IMR-90 (cell line): ENCODE data around the gene PCBP3.

Experiments
- BHLHE40 ChIP-seq: fragments of 150-350 bp; IDR thresholded peaks from 2 replicates; pipeline ENCODE4 v1.6.1; 2016; ENCODE audit warnings: mild to moderate bottlenecking, low read depth, low read length
- CEBPB ChIP-seq: IDR thresholded peaks from 2 replicates; pipeline ENCODE4 v1.6.1; 2012; ENCODE audit warnings: low read depth, low read length, improper control_type of control experiment
- CTCF ChIP-seq: conservative IDR thresholded peaks from 2 replicates; pipeline ENCODE4 v1.5.1; 2012; ENCODE audit warnings: mild to moderate bottlenecking, low read depth, low read length, improper control_type of control experiment
- ELK1 ChIP-seq: fragments of 150-350 bp; IDR thresholded peaks from 2 replicates; pipeline ENCODE4 v1.6.1; 2016; ENCODE audit warnings: low read depth, mild to moderate bottlenecking, low read length, moderate library complexity, borderline replicate concordance
- MAZ ChIP-seq: IDR thresholded peaks from 2 replicates; pipeline ENCODE4 v1.6.1; 2012; ENCODE audit warnings: low read depth, mild to moderate bottlenecking, low read length, improper control_type of control experiment, moderate library complexity, borderline replicate concordance
- MXI1 ChIP-seq: IDR thresholded peaks from 2 replicates; pipeline ENCODE4 v1.6.1; 2012; ENCODE audit warnings: low read depth, mild to moderate bottlenecking, low read length, moderate library complexity, borderline replicate concordance
- POLR2A ChIP-seq: IDR thresholded peaks from 2 replicates; pipeline ENCODE4 v1.6.1; 2012; ENCODE audit warnings: mild to moderate bottlenecking, low read depth, low read length
- RAD21 ChIP-seq: IDR thresholded peaks from 2 replicates; pipeline ENCODE4 v1.6.1; 2012; ENCODE audit warnings: low read length, improper control_type of control experiment
- RCOR1 ChIP-seq: IDR thresholded peaks from 2 replicates; pipeline ENCODE4 v1.6.1; 2012; ENCODE audit warnings: mild to moderate bottlenecking, low read length, improper control_type of control experiment; ENCODE audit not compliant: insufficient replicate concordance
- RFX5 ChIP-seq: IDR thresholded peaks from 2 replicates; pipeline ENCODE4 v1.8.0; 2012; ENCODE audit warnings: low read depth, mild to moderate bottlenecking, low read length, moderate library complexity

GRCh38 chr21:45987121-45987711, 343.7 kb downstream of the PCBP3 start:
- TF ChIP-seq BHLHE40 (no peak), CTCF (no peak), MXI1 (no peak), RCOR1 (no peak), ELK1 (no peak), POLR2A (no peak), MAZ (no peak), RAD21 (no peak), RFX5 (no peak), CEBPB (no peak)
